GM21447 (cell line): ENCODE data around the gene PTK6.

ENCODE experiments used
- ATAC-seq: cut with Tn5 transposase; IDR thresholded peaks from one replicate; pipeline ENCODE4 v1.9.1; 2021; ENCODE audit not compliant: unreplicated experiment

The PTK6 gene

DNA sequence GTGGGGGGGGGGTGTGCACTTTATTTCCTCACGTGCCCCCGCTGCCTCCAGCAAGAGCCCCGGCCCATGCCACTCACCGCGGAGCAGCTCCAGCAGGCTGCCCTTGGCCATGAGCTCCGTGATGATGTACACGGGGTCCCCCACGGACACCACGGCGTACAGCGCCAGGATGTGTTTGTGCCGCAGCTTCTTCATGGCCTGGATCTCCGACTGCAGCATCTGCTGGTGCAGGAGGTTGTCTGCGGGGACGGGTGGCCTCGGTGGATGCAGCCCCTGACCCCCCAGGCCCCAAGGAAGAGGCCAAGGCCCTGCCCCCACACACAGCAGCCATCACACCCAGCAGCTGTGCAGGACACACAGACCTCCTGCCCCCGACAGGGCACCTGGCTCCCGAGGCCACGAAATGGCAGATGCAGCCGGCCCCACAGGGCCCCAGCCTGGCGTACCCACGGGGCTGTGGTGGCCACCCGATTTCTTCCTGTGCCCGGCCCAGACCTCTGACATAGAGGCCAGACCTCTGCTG is 4.7 kb downstream of the PTK6 start:
- ATAC-seq, result no peak

DNA sequence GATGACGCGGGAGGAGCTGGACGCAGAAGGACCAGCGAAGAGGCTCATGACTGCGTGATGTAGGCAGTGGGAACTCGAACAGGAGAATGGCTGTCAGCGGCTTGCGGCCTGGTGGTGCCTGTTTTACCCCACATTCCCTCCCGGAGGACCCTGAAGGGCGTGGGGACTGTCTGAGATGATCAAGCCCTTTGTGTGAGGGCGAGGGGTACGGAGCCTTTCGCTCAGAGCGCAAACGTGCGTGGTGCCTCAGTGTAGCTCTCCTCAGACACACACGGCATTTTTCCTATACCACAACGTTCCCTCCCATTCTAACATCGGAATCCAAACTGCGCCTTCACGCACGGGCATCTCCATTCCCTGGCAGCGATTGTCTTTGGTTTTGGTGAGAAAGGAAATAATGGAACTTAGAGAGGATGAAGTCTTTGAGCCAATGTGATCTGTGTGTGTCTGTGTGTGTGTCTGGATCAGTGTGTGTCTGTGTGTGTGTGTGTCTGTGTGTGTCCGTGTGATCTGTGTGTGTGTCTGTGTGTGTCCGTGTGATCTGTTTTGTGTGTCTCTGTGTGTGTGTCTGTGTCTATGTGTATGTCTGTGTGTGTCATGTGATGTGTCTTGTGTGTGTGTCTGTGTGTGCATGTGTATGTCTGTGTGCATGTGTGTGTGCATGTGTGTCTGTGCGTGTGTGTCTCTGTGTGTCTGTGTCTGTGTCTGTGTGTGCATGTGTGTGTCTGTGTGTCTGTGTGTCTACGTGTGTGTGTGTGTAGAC is 5.3 kb downstream of the PTK6 start:
- ATAC-seq, result no peak

DNA sequence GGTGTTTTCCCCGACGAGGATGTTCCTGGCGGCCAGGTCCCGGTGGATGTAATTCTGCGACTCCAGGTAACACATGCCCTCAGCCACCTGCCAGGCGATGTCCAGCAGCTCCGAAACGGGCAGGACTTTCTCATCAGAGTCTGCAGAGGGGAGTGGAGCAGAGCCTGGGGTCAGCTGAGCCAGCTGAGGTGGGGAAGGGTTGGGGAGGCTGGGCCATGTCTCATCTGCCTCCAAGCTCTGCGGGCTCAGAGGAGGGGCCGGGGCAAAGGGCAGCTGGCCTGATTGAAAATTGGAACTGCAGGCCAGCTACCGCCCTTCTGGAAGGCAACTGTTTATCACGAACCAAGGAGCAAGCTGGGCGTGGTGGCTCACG is 6.4 kb downstream of the PTK6 start:
- ATAC-seq, result no peak

DNA sequence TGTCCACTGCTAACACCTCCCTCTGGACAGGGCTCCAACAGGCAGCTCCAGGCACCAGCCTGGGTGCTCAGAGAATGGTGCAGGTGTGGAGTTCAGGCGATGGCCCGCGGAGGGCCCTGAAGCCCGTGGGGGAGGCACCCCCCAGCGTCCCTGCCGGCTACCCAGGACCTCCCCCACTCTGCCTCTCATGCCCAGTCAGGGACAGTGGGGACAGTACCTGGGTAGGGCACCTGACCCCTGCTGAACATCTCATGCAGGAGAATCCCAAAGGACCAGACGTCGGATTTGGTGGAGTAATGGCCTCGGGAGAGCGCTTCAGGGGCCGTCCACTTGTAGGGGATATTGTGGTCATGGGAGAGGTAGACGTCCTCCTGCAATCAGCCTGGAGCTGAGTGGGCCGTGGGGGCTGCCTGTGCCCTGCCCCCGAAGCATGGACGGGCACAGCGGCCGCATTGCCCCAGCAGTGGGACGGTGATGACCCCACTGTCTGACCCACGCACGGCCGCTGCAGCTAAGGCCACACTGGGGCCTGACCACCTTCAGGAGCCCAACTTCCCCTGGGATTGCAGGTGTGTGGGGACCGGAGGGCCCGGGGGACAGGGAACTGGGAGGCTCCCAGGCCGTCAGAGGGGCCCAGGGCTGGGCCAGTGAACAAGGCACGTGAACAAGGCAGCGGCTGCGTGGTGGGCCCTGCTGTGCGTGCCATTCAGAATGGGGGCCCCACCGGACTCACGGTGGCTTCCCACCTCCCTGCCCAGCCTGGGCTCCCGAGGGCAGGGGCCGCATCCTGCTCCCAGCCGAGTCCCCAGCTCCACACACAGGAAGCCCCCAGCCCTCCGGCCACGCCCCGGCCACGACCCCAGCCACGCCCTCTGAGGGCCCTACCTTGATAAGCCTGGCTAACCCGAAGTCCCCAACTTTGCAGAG is 7.1 kb downstream of the PTK6 start:
- ATAC-seq, result no peak

DNA sequence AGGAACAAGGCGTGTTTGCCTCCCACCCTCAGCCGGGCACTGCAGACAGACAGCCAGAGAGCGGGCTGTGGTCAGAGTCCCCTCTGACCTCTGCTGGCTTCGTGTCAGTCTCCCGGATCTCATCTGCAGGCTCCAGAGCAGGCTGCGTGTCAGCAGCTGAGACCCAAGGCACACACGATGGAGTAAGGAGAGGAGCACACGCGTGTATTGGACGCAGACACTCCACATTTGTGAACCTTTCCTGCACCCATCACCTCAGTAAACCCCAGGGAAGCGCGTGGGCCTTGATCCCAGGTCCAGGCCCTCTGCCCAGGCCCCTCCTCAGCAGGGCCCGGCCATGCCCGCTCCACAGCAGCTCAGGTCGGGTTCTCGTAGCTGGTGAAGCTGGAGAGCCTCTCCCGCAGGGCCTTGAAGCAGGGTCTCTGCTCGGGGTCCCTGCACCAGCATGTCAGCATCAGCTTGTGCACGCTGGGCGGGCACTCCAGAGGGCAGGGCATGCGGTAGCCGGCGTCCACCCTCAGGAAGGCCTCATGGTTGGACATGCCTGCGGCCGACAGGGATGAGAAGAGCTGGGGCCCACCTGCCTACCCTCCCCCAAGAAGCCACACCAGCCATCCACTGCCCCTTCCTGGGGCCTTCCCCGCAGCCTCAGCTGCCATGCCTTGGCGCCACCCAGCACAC is 7.9 kb downstream of the PTK6 start:
- no peak for ATAC-seq

DNA sequence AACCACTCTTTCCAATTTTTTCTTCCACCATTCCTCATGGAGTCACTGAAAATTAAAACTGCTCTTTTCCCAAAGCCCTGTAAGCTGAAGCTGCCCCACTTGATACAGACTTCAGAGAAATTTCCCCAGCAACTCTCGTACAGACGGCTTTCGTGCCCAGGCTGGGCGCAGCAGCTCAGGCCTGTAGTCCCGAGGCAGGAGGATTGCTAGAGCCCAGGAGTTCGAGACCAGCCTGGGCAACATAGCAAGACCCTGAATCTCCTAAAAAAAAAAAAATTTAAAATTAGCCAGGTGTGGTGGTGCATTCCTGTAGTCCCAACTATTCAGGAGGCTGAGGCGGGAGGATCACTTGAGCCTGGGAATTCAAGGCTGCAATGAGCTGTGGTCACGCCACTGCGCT is 10.0 kb downstream of the PTK6 start:
- ATAC-seq, result no peak

DNA sequence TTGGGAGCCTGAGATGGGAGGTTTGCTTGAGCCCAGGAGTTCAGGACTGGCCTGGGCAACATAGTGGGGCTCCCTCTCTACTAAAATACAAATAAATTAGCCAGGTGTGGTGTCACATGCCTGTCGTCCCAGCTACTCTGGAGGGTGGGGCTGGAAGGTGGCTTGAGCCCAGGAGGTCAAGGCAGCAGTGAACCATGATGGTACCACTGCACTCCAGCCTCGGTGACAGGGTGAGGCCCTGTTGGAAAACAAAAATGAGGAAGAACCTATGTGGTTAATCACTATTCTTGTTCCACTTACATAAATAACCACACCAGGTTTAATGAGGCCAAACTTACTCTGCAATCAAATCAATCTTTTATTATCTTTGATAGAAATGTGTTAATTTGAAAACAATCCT is 11.2 kb downstream of the PTK6 start:
- no peak for ATAC-seq

DNA sequence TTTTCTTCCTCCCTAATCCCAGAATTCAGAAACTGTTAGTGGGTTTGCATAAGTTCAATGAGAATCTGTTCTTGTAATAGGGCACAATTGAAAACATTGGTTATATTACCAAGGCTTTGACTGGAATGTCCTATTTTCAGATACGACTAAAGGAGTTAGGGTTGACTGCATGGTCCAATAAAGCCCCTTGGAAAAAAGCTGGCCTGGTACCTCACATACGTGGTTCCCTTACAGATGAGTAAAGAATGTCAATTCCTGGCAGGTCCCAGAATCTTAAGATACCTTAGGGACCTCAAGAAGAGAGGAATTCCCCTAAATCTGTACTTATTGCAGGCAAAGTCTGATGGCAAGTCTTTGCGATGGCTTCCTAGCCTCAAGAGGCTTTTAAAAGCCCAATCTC is 12.0 kb downstream of the PTK6 start:
- no peak for ATAC-seq

DNA sequence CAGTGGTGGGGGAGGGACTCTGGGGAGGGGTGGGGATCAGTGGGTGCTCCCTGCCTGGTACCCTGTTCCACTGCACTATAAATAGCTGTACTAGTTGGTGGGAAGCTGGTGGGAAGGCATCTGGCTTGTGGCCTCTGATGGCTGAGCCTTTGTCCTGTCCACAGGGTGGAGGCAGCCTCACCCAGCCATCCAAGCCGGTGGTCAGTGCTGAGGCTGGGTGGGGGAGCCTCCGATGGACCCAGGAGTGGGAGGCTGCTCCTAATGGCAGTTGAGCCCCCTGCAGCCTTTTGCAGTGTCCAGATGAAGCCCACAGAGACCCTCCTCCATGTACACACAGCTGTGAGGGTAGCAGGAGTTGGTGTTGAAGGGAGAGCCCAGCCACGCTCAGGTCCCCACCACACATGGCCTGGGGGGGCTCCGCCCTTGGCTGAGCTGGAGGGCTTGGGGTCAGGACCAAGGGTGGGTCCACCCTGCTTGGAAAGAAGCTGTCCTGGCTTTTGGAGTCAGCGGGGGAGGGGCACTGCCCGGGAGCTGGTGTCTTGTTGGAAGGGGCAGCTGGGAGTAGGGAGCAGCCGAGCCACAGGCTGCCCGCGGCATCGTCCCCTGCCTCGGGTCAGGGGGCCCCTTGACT is 14.1 kb downstream of the PTK6 start:
- no peak for ATAC-seq

DNA sequence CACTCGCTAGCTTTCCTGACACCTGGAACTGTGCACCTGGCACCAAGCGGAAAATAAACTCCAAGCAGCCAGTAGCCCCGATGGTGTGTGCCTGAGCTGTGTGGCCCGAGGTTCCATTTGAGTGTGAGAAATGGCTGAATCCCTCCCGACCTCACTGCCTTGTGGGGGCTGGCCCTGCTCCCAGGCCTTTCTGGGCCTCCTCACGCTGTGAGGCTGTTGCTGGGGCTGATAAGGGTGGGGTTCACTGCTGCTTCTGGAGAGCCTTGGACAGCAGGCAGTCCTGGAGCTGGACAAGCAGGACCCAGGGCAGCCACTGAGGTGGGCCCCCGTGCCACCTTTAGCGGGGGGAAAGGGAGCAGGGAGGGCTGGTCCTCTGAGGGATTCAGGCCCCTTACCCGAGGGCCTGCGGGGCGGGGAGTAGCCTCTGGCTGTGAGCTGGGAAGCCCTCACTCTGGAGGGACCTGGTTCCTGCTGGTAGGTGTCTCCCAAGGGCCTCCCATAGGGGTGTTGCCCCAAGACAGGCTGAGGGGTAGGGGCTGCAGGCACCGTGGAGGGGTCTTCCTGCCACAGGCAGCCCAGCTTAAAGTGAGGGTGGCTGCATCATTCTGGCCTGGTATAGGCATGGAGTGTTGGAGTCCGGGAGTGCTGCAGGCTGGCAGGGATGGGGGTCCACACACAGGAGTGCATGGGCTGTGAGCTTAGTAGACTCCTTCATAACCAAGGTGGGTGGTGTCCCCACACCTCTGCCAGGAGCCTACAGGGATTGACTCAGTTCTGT is 14.9 kb downstream of the PTK6 start:
- ATAC-seq, result no peak

DNA sequence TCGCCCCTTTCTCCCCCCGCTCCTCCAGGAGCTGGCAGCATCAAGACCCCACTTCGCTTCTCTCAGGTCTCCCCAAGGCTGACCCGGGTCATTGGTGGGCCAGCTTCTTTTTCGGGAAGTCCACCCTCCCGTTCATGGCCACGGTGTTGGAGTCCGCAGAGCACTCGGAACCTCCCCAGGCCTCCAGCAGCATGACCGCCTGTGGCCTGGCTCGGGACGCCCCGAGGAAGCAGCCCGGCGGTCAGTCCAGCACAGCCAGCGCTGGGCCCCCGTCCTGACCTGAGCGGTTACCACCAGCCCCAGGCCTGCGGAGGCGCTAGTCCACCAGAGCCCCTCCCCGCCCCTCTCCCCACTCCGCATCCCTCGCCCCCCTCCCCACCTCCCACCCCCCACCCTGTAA is 15.6 kb downstream of the PTK6 start:
- ATAC-seq, result no peak

DNA sequence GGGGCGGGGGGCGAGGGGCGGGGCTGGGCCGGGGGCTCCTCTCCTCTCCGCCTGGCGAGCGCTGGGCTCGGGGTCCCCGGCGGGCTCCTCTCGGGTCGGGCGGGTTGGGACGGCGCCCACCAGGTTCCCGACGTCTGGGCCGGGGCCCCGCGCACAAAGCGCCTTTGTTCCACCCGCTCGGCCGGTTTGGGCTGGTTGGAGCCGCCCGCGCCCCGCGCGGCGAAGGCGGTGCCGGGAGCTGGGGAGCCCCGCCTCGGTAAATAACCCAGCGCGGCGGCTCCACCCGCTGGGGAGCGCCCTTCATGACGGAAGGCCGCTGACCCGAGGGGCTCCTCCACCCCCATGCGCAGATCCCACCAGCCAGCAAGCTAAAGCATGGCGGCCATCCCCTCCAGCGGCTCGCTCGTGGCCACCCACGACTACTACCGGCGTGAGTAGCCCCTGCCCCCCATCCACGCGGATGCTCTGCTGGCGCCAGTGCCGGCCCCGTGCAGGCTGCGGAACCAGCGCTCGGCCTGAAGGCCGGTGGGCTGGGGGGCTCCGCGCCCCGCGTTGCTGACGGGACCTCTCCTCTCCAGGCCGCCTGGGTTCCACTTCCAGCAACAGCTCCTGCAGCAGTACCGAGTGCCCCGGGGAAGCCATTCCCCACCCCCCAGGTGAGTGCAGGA is 16.1 kb downstream of the PTK6 start:
- ATAC-seq, result peak; percentile 38

DNA sequence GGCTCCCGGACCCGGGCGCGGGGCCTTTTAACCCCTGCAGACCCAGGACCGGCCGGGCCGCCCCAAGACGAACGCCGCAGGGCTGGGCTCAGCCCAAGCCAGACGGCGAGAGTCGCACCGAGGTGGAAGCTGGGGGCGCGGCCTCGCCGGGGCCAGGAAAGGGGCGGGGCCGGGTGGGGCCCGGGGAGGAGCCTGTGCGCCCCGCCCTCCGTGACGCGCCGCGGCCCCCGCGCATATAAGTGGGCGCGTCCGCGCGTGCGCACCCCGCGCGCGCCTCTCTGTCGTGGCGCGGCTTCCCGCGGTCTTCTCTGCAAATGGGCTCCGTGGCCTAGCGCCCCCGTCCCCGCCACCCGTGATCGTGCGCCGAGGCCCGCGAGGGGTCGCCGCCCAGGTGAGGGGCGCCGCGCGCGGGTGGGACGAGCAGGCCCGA is 16.7 kb downstream of the PTK6 start, which contains the start of gene PPDPF:
Gene PPDPF (plus strand): TSS at position 262 of the 430 bp plus-strand sequence. CDS start 544 bp downstream, outside the sequence.
- peak; percentile 66 for ATAC-seq

DNA sequence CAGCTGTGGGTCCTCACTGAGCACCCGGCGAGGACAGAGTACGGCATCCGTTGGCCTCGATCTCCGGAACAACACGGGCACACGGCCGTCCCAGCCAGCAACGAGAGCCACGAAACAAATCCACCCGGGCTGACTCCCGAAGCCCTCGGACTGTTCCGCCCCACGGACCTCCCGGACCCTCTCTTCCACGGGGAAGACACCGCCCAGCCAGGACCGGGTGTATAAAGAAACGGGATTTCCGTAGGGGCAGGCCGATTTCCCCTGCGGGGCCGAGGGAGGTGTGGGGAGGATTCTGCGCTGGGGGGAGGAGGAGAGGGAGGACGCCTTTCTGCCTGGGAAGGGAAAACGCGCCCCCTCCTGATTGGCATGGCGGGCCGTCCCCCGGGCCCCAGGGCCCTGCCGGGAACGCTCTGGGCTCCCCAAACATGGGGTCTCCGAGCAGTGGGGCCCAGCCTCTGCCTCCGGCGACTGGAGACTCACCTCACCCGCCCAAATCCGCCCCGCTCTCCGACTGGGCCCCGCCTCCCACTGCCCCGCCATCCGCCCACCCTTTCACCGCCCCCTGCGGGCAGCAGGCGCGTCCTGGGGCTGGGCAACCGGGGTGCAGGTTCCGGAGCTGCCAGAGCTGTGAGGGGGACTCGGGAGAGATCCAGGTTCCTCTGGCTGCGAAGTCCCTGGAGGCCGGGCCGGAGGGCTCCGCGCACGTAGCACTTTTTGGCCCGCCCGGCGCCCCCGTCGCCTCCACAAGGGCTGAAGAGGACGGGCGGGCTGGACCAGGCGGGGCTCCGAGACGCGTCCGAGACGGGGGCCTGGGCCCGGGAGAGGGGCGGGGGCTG is 17.3 kb downstream of the PTK6 start:
- peak; percentile 53 for ATAC-seq

DNA sequence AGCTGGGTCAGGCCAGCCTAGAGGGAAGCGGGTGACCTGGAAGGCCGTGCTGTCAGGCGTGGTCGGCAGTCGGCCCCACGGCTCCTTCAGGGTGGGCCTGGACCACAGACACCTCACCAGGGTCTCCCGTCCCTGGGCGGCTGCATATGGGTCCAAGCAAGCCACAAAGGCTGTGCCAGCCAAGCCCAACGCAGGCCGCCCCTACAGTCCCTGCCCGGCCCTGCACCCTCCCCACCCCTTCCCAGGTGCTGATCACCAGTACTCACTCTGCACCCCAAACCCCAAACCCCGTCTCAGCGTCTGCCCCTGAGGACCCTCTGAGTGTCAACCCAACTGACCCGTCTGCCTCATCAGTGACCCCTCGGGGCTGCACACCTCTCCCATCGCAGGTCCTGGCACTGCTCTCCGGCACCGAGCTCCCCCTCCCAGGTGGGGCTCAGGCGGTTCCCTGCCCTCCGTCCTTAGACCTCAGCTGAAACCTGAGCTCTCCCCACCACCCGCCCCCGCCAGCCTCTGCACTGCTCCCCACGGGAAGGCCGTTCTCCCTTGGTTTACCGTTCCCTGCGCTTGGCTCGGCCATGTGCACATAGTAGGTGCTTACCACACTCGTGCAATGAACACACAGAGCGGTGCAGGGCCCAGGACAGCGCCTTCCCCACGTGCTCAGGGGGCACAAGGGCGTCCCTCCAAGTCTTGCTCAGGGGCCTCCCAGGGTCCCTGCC is 18.1 kb downstream of the PTK6 start:
- ATAC-seq, result no peak

DNA sequence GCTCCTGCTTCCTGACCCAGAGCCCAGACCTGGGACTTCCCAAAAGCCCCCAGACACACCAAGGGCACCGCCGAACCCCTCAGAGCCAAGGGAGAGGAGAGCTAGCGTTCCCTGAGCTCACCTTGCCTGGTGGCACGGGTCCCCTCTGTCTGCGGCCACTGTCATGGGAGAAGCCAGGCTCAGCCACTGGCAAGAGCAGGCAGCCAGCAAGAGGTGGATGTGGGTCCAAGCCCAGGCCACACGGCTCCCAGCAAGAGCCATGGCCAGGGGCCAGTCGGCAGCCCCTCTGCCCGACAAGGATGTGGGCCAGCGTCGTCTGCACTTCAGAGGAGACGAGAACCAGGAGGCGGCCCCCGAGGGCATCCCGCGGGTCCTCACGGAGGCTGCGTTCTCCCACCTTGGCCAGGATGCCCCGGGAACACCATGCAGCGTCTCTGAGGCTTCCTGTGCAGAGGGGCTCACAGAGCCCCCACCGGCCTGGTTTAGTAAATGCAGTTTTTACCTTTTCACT is 18.8 kb downstream of the PTK6 start:
- no peak for ATAC-seq

DNA sequence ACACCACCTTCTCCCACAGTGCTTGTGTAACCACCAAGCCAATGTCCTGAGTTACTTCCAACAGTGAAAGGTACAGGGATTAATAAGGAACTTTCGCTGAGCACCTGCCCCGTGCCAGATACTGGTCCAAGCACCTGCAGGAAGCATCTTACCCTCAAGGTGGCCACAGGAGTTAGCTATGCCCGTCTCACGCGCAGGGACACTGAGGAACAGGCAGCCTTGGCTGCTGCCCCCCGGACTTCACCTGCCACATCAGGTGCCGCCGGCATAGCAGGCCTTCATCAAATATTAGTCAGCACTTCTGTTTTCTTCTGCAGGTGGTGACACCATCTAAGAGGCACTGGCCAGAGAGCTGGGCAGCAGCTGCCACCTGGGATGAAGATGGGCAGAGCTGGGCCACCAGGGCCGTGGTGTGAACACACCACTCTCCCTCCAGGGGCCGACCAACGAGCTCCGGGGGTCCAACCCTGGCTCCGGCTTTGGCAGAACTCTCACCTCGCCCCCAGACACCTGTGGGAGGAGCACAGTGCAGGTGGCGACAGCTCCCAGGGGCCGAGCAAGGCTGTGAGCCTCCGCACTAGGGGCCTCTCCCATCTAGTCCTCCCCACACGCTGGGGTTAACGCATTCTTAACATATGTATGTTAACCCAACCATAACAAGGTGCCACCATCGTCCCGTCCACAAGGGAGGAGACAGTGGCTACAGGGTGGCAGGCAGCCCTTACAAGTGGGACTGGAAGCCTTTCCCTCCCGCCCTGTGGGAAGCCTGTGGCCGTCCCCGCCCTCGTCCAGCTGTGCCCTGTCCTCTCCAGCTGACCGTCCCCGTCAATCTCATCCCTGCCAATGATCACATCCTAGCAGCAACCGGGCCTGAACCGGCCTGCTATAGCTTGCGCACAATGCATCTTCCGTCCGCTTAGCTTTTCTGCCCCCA is 19.5 kb downstream of the PTK6 start:
- ATAC-seq, result no peak
